GM19351 (cell line): ENCODE results near the gene SH2D3C.
A peak's percentile ranks its signal among the peaks of the same experiment; 100 is the strongest.

Experiments used
- ATAC-seq: cut with Tn5 transposase; IDR thresholded peaks from one replicate; pipeline ENCODE4 v1.9.1; 2021; ENCODE audit warnings: mild to moderate bottlenecking, moderate library complexity; ENCODE audit not compliant: unreplicated experiment

Gene SH2D3C

GRCh38 chr9:127809002-127809539, 30.6 kb upstream of the SH2D3C start:
- ATAC-seq, result no peak

GRCh38 chr9:127808347-127809001, 30.0 kb upstream of the SH2D3C start:
- ATAC-seq, result no peak

GRCh38 chr9:127806871-127807270, 28.4 kb upstream of the SH2D3C start:
- no peak for ATAC-seq

GRCh38 chr9:127805620-127806019, 27.2 kb upstream of the SH2D3C start:
- no peak for ATAC-seq

- ATAC-seq, result no peak
Observed at GRCh38 chr9:127803507-127804352, 25.3 kb upstream of the SH2D3C start.

- peak; percentile 72 for ATAC-seq
Observed at GRCh38 chr9:127802576-127803443, 24.3 kb upstream of the SH2D3C start, which contains the start of gene FPGS. FPGS (plus strand) TSS chr9:127802882; CDS start chr9:127802925, 43 bp downstream.

- ATAC-seq, result no peak
Observed at GRCh38 chr9:127801955-127802575, 23.6 kb upstream of the SH2D3C start.

- ATAC-seq, result no peak
Observed at GRCh38 chr9:127796852-127797370, 18.4 kb upstream of the SH2D3C start.

GRCh38 chr9:127796225-127796813, 17.9 kb upstream of the SH2D3C start:
- no peak for ATAC-seq

- ATAC-seq, result no peak
Observed at GRCh38 chr9:127794001-127794791, 15.7 kb upstream of the SH2D3C start.

- ATAC-seq, result no peak
Observed at GRCh38 chr9:127793093-127793708, 14.7 kb upstream of the SH2D3C start.

- ATAC-seq, result no peak
Observed at GRCh38 chr9:127792417-127793031, 14.1 kb upstream of the SH2D3C start.

- ATAC-seq, result no peak
Observed at GRCh38 chr9:127791085-127791484, 12.6 kb upstream of the SH2D3C start.

- ATAC-seq, result no peak
Observed at GRCh38 chr9:127790094-127790855, 11.8 kb upstream of the SH2D3C start.

GRCh38 chr9:127789179-127789578, 10.7 kb upstream of the SH2D3C start:
- ATAC-seq, result no peak

GRCh38 chr9:127788337-127789011, 10.0 kb upstream of the SH2D3C start:
- ATAC-seq, result no peak

- ATAC-seq, result no peak
Observed at GRCh38 chr9:127786773-127787104, 8.3 kb upstream of the SH2D3C start.
